B cell (primary cell): ENCODE results near the gene BCL7B. TPM values are rescaled to one million over a fixed set of nuclear protein-coding genes. Genes with fewer than 3 reads are reported as not detected.

Experiments used
- ATAC-seq: fragments of 200-7000 bp; cut with Tn5 transposase; one replicate; pipeline ENCODE4 v1.10.0; 2021; ENCODE audit warnings: low read depth, mild to moderate bottlenecking, moderate number of reproducible peaks, moderate library complexity
- CTCF ChIA-PET: fragments of 350-600 bp; sonication (Branson Sonifier 250); formaldehyde crosslinking; loops from one replicate; lab custom pipeline; 2021; ENCODE audit warnings: antibody characterized with exemption, inconsistent platforms; lab: Charles Lee
- POLR2A ChIA-PET: fragments of 350-600 bp; sonication (Branson Sonifier 250); formaldehyde crosslinking; loops from one replicate; lab custom pipeline; 2021; ENCODE audit warnings: antibody characterized with exemption; lab: Charles Lee
- DNase-seq: peaks from one replicate; pipeline ENCODE4 v3.0.0; 2013
- H2AFZ ChIP-seq: 2 replicates; pipeline ENCODE4 v1.6.1; 2012; ENCODE audit warnings: mild to moderate bottlenecking, low read depth, low read length; ENCODE audit not compliant: insufficient read depth, poor library complexity, severe bottlenecking
- H3K27ac ChIP-seq, 2 donors: 1 replicate in 1 of 2; 2 replicates in 1 of 2; pipeline ENCODE4 v1.5.1; 2012 to 2013; ENCODE audit warnings: low read length in 2 of 2, mild to moderate bottlenecking in 2 of 2, moderate library complexity in 1 of 2
- H3K27me3 ChIP-seq, 4 experiments: fragments of 200-600 bp in 1 of 4; sonication (generic) in 1 of 4; replicated peaks in 1 of 4; 1 replicate in 2 of 4; 2 replicates in 2 of 4; pipeline versions ENCODE4 v1.6.1 to v1.7.0; 2013 to 2016; ENCODE audit warnings: low read length in 3 of 4, mild to moderate bottlenecking in 2 of 4, mixed read lengths in 1 of 4, moderate library complexity in 1 of 4; ENCODE audit not compliant: insufficient read depth in 4 of 4, control insufficient read depth in 3 of 4; ENCODE audit errors: control extremely low read depth in 1 of 4
- H3K36me3 ChIP-seq, 2 experiments: replicated peaks in 1 of 2; 1 replicate in 1 of 2; 2 replicates in 1 of 2; pipeline versions ENCODE4 v1.6.1 to v1.7.1; 2013; ENCODE audit warnings: low read length in 1 of 2; ENCODE audit not compliant: insufficient read depth in 2 of 2, control insufficient read depth in 1 of 2; ENCODE audit errors: control extremely low read depth in 1 of 2, extremely low read depth in 1 of 2
- H3K4me1 ChIP-seq, 2 donors: fragments of 200-600 bp in 1 of 2; sonication (generic) in 1 of 2; 1 replicate in 1 of 2; 2 replicates in 1 of 2; pipeline versions ENCODE4 v1.5.1 to v1.6.1; 2013 to 2017; ENCODE audit warnings: low read length in 2 of 2; ENCODE audit not compliant: control insufficient read depth in 2 of 2, insufficient read depth in 2 of 2
- H3K4me2 ChIP-seq: replicated peaks from 2 replicates; pipeline ENCODE3; 2012; ENCODE audit warnings: mild to moderate bottlenecking, low read depth, low read length; ENCODE audit not compliant: poor library complexity, severe bottlenecking
- H3K4me3 ChIP-seq, 5 experiments: fragments of 200-600 bp in 1 of 5; sonication (generic) in 1 of 5; 1 replicate in 3 of 5; 2 replicates in 2 of 5; pipeline versions ENCODE4 v1.5.1 to v1.7.0; 2011 to 2016; ENCODE audit warnings: low read length in 4 of 5, mild to moderate bottlenecking in 4 of 5, low read depth in 2 of 5, control low read depth in 1 of 5, moderate library complexity in 1 of 5; ENCODE audit not compliant: insufficient read depth in 1 of 5; ENCODE audit errors: control extremely low read depth in 1 of 5, extremely low read depth in 1 of 5
- H3K79me2 ChIP-seq: fragments of 200-600 bp; sonication (generic); one replicate; pipeline ENCODE4 v1.6.0; 2016; ENCODE audit warnings: low read length; ENCODE audit not compliant: control insufficient read depth, insufficient read depth
- H3K9ac ChIP-seq: fragments of 200-600 bp; sonication (generic); 2 replicates; pipeline ENCODE4 v1.6.1; 2017; ENCODE audit warnings: mild to moderate bottlenecking, low read length, moderate library complexity
- H3K9me3 ChIP-seq, 3 donors: one replicate each; pipeline versions ENCODE4 v1.6.1 to v1.7.1; 2013; ENCODE audit warnings: low read length in 2 of 3; ENCODE audit not compliant: control insufficient read depth in 2 of 3, insufficient read depth in 1 of 3; ENCODE audit errors: control extremely low read depth in 1 of 3
- H4K20me1 ChIP-seq: 2 replicates; pipeline ENCODE4 v1.6.0; 2012; ENCODE audit warnings: mild to moderate bottlenecking, low read length; ENCODE audit not compliant: insufficient read depth, control insufficient read depth, poor library complexity, severe bottlenecking
- H3K27ac Mint-ChIP-seq: one replicate; pipeline ENCODE4 v1.8.0; 2021; ENCODE audit warnings: mixed read lengths
- H3K27me3 Mint-ChIP-seq: one replicate; pipeline ENCODE4 v1.8.0; 2021; ENCODE audit warnings: mixed read lengths
- H3K4me1 Mint-ChIP-seq: one replicate; pipeline ENCODE4 v1.8.0; 2021; ENCODE audit warnings: mixed read lengths
- H3K4me3 Mint-ChIP-seq: one replicate; pipeline ENCODE4 v1.8.0; 2021; ENCODE audit warnings: mixed read lengths
- H3K9me3 Mint-ChIP-seq: one replicate; pipeline ENCODE4 v1.8.0; 2022; ENCODE audit warnings: mixed read lengths; ENCODE audit not compliant: insufficient read depth
- EZH2 ChIP-seq: IDR thresholded peaks from 2 replicates; pipeline ENCODE4 v1.6.1; 2012; ENCODE audit warnings: borderline replicate concordance, low read depth, mild to moderate bottlenecking, moderate library complexity, low read length; ENCODE audit not compliant: insufficient read depth, poor library complexity, severe bottlenecking
- WGBS: methylation state at CpG from one replicate; pipeline ENCODE4 v1.1.5; 2013; ENCODE audit warnings: missing lambda C conversion rate; ENCODE audit not compliant: insufficient coverage; 5-methylcytosine and 5-hydroxymethylcytosine counted together
- intact Hi-C: fragments of 100-400 bp; cut with micrococcal nuclease; formaldehyde crosslinking; loops from one replicate; pipeline ENCODE4 v1.10.0; 2022
- polyA plus RNA-seq: library from polyadenylated mRNA; depleted of rRNA; stranded (reverse); fragments of >200 nt; gene quantifications from 2 replicates; pipeline ENCODE4 v1.2.3, GENCODE V29; 2012
- total RNA-seq, 2 donors: library from RNA; stranded (reverse); fragments of 120-200 nt in 1 of 2; gene quantifications; 1 replicate in 1 of 2; 2 replicates in 1 of 2; pipeline versions ENCODE4 v1.2.3 to v1.2.4, GENCODE V29; 2013 to 2022
- TF ChIP-seq, protein P1 (sequence below): fragments of 200-600 bp; IDR thresholded peaks from one replicate; pipeline ENCODE4 v1.8.0; 2022; ENCODE audit warnings: antibody characterized with exemption, mild to moderate bottlenecking

Gene BCL7B
- total and polyA plus RNA-seq, 2 donors (not counting 1 experiment from before 2014, with no cell fraction given): 61.9 to 69.8 TPM

DNA sequence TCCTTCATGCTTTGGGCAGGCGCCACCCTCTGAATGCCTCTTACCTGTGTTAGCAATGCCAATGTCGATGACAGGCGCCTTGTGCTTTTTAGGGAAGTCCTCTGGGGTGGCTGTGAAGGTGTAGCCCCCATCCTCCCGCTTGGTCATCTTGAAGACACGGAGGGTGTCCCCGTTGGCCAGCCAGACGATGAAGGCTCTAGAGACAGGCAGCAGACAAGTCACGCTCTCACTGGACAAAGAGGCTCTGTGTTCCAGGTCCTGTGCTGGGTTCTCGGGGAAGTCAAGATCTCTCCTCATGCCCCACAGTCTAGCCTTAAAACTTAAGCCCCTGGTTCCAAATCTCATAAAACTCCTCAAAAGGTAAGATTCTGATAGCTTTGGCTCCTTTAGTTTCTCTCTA is 15.8 kb upstream of the BCL7B start:
- ChIA-PET POLR2A (no interaction called here), CTCF (no interaction called here)
- Histone ChIP-seq H3K4me2 (no peak overlapping the region), H3K9ac (no peak overlapping the region), H3K27ac (no peak overlapping the region), H3K4me1 (peaks cover 8 to 13% of the 10 kb centered on the region in 2 donors), H3K36me3 (peaks cover 0 to 59% of the 10 kb centered on the region in 2 experiments), H3K27me3 (no peaks in the 10 kb centered on the region), H2AFZ (no peak overlapping the region), H4K20me1 (no peaks in the 10 kb centered on the region), H3K4me3 (no peak overlapping the region), H3K79me2 (peaks cover 35% of the 10 kb centered on the region), H3K9me3 (no peaks in the 10 kb centered on the region)
- DNase-seq (no peak), ATAC-seq (no peak)
- TF ChIP-seq EZH2: no peak
- TF ChIP-seq, protein P1, sequence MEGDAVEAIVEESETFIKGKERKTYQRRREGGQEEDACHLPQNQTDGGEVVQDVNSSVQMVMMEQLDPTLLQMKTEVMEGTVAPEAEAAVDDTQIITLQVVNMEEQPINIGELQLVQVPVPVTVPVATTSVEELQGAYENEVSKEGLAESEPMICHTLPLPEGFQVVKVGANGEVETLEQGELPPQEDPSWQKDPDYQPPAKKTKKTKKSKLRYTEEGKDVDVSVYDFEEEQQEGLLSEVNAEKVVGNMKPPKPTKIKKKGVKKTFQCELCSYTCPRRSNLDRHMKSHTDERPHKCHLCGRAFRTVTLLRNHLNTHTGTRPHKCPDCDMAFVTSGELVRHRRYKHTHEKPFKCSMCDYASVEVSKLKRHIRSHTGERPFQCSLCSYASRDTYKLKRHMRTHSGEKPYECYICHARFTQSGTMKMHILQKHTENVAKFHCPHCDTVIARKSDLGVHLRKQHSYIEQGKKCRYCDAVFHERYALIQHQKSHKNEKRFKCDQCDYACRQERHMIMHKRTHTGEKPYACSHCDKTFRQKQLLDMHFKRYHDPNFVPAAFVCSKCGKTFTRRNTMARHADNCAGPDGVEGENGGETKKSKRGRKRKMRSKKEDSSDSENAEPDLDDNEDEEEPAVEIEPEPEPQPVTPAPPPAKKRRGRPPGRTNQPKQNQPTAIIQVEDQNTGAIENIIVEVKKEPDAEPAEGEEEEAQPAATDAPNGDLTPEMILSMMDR: no peak
- H3K27ac Mint-ChIP-seq: no peak overlapping the region
- WGBS: 95% methylated on average over 9 of the region's 9 CpGs
- no peaks in the 10 kb centered on the region for H3K27me3 Mint-ChIP-seq
- intact Hi-C loops: no loop called here
- peaks cover 11% of the 10 kb centered on the region for H3K4me1 Mint-ChIP-seq
- H3K4me3 Mint-ChIP-seq: no peak overlapping the region
- no peaks in the 10 kb centered on the region for H3K9me3 Mint-ChIP-seq

DNA sequence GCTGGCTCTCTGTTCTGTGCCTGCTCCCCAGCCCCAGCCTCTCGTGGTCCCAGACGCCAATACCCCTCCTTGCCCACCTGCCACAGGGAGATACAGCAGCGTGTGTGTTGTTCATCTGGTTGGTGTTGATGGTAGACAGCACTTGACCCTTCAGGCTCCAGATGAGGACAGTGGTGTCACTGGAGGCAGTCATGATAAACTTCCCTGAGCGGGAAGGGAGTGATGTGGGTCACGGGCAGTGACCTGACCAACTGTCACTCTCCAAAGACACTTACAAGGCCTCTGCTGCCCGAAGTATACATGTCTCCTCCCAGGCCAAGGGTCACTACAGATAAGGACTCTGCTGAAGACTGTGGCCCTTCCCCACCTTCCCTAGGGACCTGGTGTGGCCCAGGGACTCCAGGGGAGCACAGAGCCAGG is 15.3 kb upstream of the BCL7B start:
- Histone ChIP-seq H2AFZ (no peak overlapping the region), H3K27ac (no peak overlapping the region), H3K9me3 (no peaks in the 10 kb centered on the region), H3K4me3 (no peak overlapping the region), H3K36me3 (peaks cover 0 to 59% of the 10 kb centered on the region in 2 experiments), H3K9ac (no peak overlapping the region), H3K27me3 (no peaks in the 10 kb centered on the region), H3K4me1 (peaks cover 6 to 10% of the 10 kb centered on the region in 2 donors), H4K20me1 (no peaks in the 10 kb centered on the region), H3K79me2 (peaks cover 31% of the 10 kb centered on the region), H3K4me2 (no peak overlapping the region)
- no peak for ATAC-seq
- Mint-ChIP-seq H3K9me3 (no peaks in the 10 kb centered on the region), H3K27me3 (no peaks in the 10 kb centered on the region), H3K27ac (no peak overlapping the region), H3K4me1 (peaks cover 9% of the 10 kb centered on the region), H3K4me3 (no peak overlapping the region)
- no CpG with 5 or more reads among the region's 6 CpGs for WGBS
- CTCF ChIA-PET: no interaction called here
- POLR2A ChIA-PET: no interaction called here
- DNase-seq: peak; percentile 10
- TF ChIP-seq EZH2: no peak
- TF ChIP-seq, protein P1: no peak
- intact Hi-C loops: no loop called here
